Uterus (tissue), 2 donors: Measurements from ENCODE around the gene ATN1.

Source experiments
- POLR2A ChIP-seq, 2 donors: fragments of 450-650 bp; IDR thresholded peaks; one replicate each; pipeline ENCODE4 v1.6.1; 2016; ENCODE audit warnings: antibody characterized with exemption in 2 of 2, mild to moderate bottlenecking in 1 of 2, moderate library complexity in 1 of 2
- TF ChIP-seq, protein P1 (sequence below), 4 experiments: fragments of 200-600 bp in 2 of 4; fragments of 450-650 bp in 2 of 4; sonication (generic) in 2 of 4; IDR thresholded peaks; one replicate each; pipeline ENCODE4 v1.5.1; 2016 to 2019; ENCODE audit warnings: antibody characterized with exemption in 4 of 4, mild to moderate bottlenecking in 2 of 4, moderate library complexity in 1 of 4

GRCh38 chr12:6884539-6884938, 43.2 kb upstream of the ATN1 start:
- TF ChIP-seq, protein P1, sequence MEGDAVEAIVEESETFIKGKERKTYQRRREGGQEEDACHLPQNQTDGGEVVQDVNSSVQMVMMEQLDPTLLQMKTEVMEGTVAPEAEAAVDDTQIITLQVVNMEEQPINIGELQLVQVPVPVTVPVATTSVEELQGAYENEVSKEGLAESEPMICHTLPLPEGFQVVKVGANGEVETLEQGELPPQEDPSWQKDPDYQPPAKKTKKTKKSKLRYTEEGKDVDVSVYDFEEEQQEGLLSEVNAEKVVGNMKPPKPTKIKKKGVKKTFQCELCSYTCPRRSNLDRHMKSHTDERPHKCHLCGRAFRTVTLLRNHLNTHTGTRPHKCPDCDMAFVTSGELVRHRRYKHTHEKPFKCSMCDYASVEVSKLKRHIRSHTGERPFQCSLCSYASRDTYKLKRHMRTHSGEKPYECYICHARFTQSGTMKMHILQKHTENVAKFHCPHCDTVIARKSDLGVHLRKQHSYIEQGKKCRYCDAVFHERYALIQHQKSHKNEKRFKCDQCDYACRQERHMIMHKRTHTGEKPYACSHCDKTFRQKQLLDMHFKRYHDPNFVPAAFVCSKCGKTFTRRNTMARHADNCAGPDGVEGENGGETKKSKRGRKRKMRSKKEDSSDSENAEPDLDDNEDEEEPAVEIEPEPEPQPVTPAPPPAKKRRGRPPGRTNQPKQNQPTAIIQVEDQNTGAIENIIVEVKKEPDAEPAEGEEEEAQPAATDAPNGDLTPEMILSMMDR (IDR thresholded peaks at IDR 0.05): no peak
- TF ChIP-seq POLR2A (IDR thresholded peaks at IDR 0.05): no peak
